GM12878 (cell line): ENCODE results near the gene XPNPEP1.

Source experiments
- CTCF ChIP-seq, 3 experiments: IDR thresholded peaks in 2 of 3; conservative IDR thresholded peaks in 1 of 3; 2 replicates each; pipeline ENCODE4 v1.5.1; 2011; ENCODE audit warnings: low read depth in 3 of 3, low read length in 3 of 3, mild to moderate bottlenecking in 3 of 3, control low read depth in 2 of 3, moderate library complexity in 2 of 3, inconsistent platforms in 1 of 3, mixed read lengths in 1 of 3; ENCODE audit not compliant: control insufficient read depth in 2 of 3, insufficient read depth in 1 of 3; ENCODE audit errors: extremely low read depth in 1 of 3
- ETV6 ChIP-seq, 2 experiments: fragments of 450-650 bp in 1 of 2; IDR thresholded peaks in 1 of 2; conservative IDR thresholded peaks in 1 of 2; 2 replicates each; pipeline ENCODE4 v1.6.1; 2014; ENCODE audit warnings: antibody characterized with exemption in 1 of 2, borderline replicate concordance in 1 of 2, low read depth in 1 of 2, mild to moderate bottlenecking in 1 of 2, moderate library complexity in 1 of 2
- MLLT1 ChIP-seq: fragments of 450-650 bp; IDR thresholded peaks from 2 replicates; pipeline ENCODE4 v1.6.1; 2016; ENCODE audit warnings: mild to moderate bottlenecking
- MXI1 ChIP-seq: fragments of 150-350 bp; IDR thresholded peaks from 2 replicates; pipeline ENCODE4 v1.6.1; 2011; ENCODE audit warnings: low read depth, mild to moderate bottlenecking, inconsistent platforms, low read length, improper control_type of control experiment
- POLR2AphosphoS5 ChIP-seq: IDR thresholded peaks from 2 replicates; pipeline ENCODE4 v1.6.1; 2011; ENCODE audit warnings: mild to moderate bottlenecking, low read length, inconsistent platforms
- RAD21 ChIP-seq: IDR thresholded peaks from 2 replicates; pipeline ENCODE4 v1.6.1; 2011; ENCODE audit warnings: mild to moderate bottlenecking, low read depth, low read length, moderate library complexity; ENCODE audit not compliant: insufficient read depth

GRCh38 chr10:109891105-109891504 is 32.2 kb downstream of the XPNPEP1 start:
- no peak for TF ChIP-seq MXI1
- TF ChIP-seq POLR2AphosphoS5: no peak
- TF ChIP-seq CTCF (IDR thresholded peaks at IDR 0.05 in 2 of 3, conservative IDR thresholded peaks at IDR 0.05 in 1 of 3; ENCODE audit: control insufficient read depth in 2 of 3, extremely low read depth in 1 of 3, insufficient read depth in 1 of 3, low read depth in 3 of 3, low read length in 3 of 3): no peak
- TF ChIP-seq RAD21: no peak
- TF ChIP-seq ETV6 (conservative IDR thresholded peaks at IDR 0.05 in 1 of 2, IDR thresholded peaks at IDR 0.05 in 1 of 2; ENCODE audit: borderline replicate concordance in 1 of 2, low read depth in 1 of 2): no peak
- no peak for TF ChIP-seq MLLT1
